HepG2 (cell line): ENCODE data around the gene SYT1. TPM values are rescaled to one million over a fixed set of nuclear protein-coding genes. Genes with fewer than 3 reads are reported as not detected.

ENCODE experiments used
- IKZF1 ChIP-seq: fragments of 450-650 bp; IDR thresholded peaks from 2 replicates; pipeline ENCODE4 v1.7.1; 2016
- MZF1 ChIP-seq: sonication (generic); formaldehyde crosslinking; IDR thresholded peaks from 2 replicates; pipeline ENCODE4 v1.8.1; 2023; ENCODE audit warnings: mild to moderate bottlenecking, missing genetic modification reagents, borderline replicate concordance
- NFYB ChIP-seq: sonication (generic); formaldehyde crosslinking; IDR thresholded peaks from 2 replicates; pipeline ENCODE4 v1.4.0; 2020; ENCODE audit warnings: missing genetic modification reagents
- SMARCC2 ChIP-seq: fragments of 450-650 bp; IDR thresholded peaks from 2 replicates; pipeline ENCODE4 v1.6.1; 2017; ENCODE audit warnings: antibody characterized with exemption, mild to moderate bottlenecking
- TP53 ChIP-seq: sonication (generic); formaldehyde crosslinking; conservative IDR thresholded peaks from 2 replicates; pipeline ENCODE4 v1.4.0; 2020; ENCODE audit warnings: missing genetic modification reagents
- ZBTB3 ChIP-seq: sonication (generic); formaldehyde crosslinking; IDR thresholded peaks from 2 replicates; pipeline ENCODE4 v1.4.0; 2020; ENCODE audit warnings: low read depth, mild to moderate bottlenecking, moderate library complexity, missing genetic modification reagents, borderline replicate concordance
- ZC3H4 ChIP-seq: sonication (generic); formaldehyde crosslinking; IDR thresholded peaks from 2 replicates; pipeline ENCODE4 v1.4.0; 2020; ENCODE audit warnings: missing genetic modification reagents, borderline replicate concordance
- ZNF746 ChIP-seq: sonication (generic); formaldehyde crosslinking; IDR thresholded peaks from 2 replicates; pipeline ENCODE4 v1.8.0; 2022; ENCODE audit warnings: mild to moderate bottlenecking, missing genetic modification reagents
- polyA plus RNA-seq, 8 experiments: library from polyadenylated mRNA; depleted of rRNA in 3 of 8; stranded (reverse) in 7 of 8; unstranded in 1 of 8; fragments of >200 nt; fragmentation: Illumina TruSeq in 4 of 8; extraction: Trizol in 4 of 8; gene quantifications; 2 replicates each; pipeline versions ENCODE4 v1.2.1 to v1.2.3, GENCODE V29; 2011 to 2016; ENCODE audit warnings: low read depth in 4 of 8, missing spikeins in 1 of 8, mixed read lengths in 1 of 8; ENCODE audit not compliant: insufficient read depth in 1 of 8
- total RNA-seq, 5 experiments: library from RNA; depleted of rRNA; stranded (reverse); fragments of >200 nt; fragmentation: Illumina TruSeq; extraction: Trizol; gene quantifications; 2 replicates each; pipeline ENCODE4 v1.2.3, GENCODE V29; 2016; ENCODE audit warnings: low read depth in 1 of 5
- TF ChIP-seq, protein P1 (sequence below): IDR thresholded peaks from 2 replicates; pipeline ENCODE4 v1.6.1; 2012; ENCODE audit warnings: low read length, improper control_type of control experiment
- TF ChIP-seq, protein P2 (sequence below): sonication (generic); formaldehyde crosslinking; IDR thresholded peaks from 2 replicates; pipeline ENCODE4 v1.4.0; 2020; ENCODE audit warnings: missing genetic modification reagents
- TF ChIP-seq, protein P3 (sequence below): sonication (generic); formaldehyde crosslinking; IDR thresholded peaks from 2 replicates; pipeline ENCODE4 v1.5.0; 2020; ENCODE audit warnings: missing genetic modification reagents, mild to moderate bottlenecking, borderline replicate concordance

The SYT1 gene
- total and polyA plus RNA-seq, 2 of the 13 experiments (the other 11 are each of a cell fraction or from before 2014, with no cell fraction given) = not detected

DNA sequence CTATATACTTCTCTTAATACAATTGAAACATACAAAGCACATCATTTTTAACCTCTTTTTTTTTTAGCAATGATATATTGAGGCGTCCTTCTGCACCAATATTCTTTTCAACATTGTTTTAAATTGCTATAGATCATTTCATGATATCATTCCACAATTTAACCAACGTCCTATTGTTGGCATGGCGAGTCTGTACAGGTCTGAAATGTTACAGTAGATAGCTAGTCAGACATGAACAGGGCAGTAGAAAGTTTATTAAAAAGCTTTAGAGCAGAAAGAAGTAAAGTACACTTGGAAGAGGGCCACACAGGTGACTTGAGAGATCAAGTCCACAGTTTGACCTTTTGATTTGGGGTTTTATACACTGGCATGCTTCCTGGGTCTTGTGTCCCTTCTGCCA is 547.2 kb downstream of the SYT1 start (continued):
- TF ChIP-seq, protein P1, sequence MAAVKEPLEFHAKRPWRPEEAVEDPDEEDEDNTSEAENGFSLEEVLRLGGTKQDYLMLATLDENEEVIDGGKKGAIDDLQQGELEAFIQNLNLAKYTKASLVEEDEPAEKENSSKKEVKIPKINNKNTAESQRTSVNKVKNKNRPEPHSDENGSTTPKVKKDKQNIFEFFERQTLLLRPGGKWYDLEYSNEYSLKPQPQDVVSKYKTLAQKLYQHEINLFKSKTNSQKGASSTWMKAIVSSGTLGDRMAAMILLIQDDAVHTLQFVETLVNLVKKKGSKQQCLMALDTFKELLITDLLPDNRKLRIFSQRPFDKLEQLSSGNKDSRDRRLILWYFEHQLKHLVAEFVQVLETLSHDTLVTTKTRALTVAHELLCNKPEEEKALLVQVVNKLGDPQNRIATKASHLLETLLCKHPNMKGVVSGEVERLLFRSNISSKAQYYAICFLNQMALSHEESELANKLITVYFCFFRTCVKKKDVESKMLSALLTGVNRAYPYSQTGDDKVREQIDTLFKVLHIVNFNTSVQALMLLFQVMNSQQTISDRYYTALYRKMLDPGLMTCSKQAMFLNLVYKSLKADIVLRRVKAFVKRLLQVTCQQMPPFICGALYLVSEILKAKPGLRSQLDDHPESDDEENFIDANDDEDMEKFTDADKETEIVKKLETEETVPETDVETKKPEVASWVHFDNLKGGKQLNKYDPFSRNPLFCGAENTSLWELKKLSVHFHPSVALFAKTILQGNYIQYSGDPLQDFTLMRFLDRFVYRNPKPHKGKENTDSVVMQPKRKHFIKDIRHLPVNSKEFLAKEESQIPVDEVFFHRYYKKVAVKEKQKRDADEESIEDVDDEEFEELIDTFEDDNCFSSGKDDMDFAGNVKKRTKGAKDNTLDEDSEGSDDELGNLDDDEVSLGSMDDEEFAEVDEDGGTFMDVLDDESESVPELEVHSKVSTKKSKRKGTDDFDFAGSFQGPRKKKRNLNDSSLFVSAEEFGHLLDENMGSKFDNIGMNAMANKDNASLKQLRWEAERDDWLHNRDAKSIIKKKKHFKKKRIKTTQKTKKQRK = no peak
- TF ChIP-seq, protein P2, sequence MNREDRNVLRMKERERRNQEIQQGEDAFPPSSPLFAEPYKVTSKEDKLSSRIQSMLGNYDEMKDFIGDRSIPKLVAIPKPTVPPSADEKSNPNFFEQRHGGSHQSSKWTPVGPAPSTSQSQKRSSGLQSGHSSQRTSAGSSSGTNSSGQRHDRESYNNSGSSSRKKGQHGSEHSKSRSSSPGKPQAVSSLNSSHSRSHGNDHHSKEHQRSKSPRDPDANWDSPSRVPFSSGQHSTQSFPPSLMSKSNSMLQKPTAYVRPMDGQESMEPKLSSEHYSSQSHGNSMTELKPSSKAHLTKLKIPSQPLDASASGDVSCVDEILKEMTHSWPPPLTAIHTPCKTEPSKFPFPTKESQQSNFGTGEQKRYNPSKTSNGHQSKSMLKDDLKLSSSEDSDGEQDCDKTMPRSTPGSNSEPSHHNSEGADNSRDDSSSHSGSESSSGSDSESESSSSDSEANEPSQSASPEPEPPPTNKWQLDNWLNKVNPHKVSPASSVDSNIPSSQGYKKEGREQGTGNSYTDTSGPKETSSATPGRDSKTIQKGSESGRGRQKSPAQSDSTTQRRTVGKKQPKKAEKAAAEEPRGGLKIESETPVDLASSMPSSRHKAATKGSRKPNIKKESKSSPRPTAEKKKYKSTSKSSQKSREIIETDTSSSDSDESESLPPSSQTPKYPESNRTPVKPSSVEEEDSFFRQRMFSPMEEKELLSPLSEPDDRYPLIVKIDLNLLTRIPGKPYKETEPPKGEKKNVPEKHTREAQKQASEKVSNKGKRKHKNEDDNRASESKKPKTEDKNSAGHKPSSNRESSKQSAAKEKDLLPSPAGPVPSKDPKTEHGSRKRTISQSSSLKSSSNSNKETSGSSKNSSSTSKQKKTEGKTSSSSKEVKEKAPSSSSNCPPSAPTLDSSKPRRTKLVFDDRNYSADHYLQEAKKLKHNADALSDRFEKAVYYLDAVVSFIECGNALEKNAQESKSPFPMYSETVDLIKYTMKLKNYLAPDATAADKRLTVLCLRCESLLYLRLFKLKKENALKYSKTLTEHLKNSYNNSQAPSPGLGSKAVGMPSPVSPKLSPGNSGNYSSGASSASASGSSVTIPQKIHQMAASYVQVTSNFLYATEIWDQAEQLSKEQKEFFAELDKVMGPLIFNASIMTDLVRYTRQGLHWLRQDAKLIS (CRISPR knock-in tag) = no peak
- TF ChIP-seq IKZF1 = no peak
- no peak for TF ChIP-seq TP53 (CRISPR knock-in tag)
- no peak for TF ChIP-seq ZNF746 (CRISPR knock-in tag)
- TF ChIP-seq, protein P3, sequence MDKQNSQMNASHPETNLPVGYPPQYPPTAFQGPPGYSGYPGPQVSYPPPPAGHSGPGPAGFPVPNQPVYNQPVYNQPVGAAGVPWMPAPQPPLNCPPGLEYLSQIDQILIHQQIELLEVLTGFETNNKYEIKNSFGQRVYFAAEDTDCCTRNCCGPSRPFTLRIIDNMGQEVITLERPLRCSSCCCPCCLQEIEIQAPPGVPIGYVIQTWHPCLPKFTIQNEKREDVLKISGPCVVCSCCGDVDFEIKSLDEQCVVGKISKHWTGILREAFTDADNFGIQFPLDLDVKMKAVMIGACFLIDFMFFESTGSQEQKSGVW (CRISPR knock-in tag) = no peak
- no peak for TF ChIP-seq ZC3H4 (CRISPR knock-in tag)
- TF ChIP-seq ZBTB3 (CRISPR knock-in tag) = no peak
- no peak for TF ChIP-seq NFYB (CRISPR knock-in tag)
- TF ChIP-seq MZF1 = no peak
- TF ChIP-seq SMARCC2 = no peak
